Right cardiac atrium (tissue), 5 donors: ENCODE data around the gene MLLT6. TPM values are rescaled to one million over a fixed set of nuclear protein-coding genes. Genes with fewer than 3 reads are reported as not detected.
"Not testable (repeated sequence)": the region's sequence is repeated elsewhere in the genome, so short reads cannot be mapped to it uniquely, and the experiment has no call there.

ENCODE experiments used
- ATAC-seq, 2 donors: fragments of 200-7000 bp; cut with Tn5 transposase; one replicate each; pipeline versions ENCODE4 v1.8.0 to v1.9.1; 2020; ENCODE audit warnings: moderate library complexity in 2 of 2, mild to moderate bottlenecking in 1 of 2
- DNase-seq, 3 donors: peaks; one replicate each; pipeline ENCODE4 v3.0.0-alpha.2; 2020
- H3K27ac ChIP-seq: one replicate; pipeline ENCODE4 v1.5.1; 2013; ENCODE audit warnings: mild to moderate bottlenecking, low read length, control low read depth, moderate library complexity
- H3K27me3 ChIP-seq: one replicate; pipeline ENCODE4 v1.6.1; 2013; ENCODE audit not compliant: control insufficient read depth, insufficient read depth
- H3K4me1 ChIP-seq: one replicate; pipeline ENCODE4 v1.6.1; 2013; ENCODE audit warnings: low read length; ENCODE audit not compliant: control insufficient read depth, insufficient read depth
- H3K4me3 ChIP-seq: one replicate; pipeline ENCODE4 v1.5.1; 2013; ENCODE audit warnings: low read length, control low read depth
- H3K9me3 ChIP-seq: one replicate; pipeline ENCODE4 v1.6.1; 2013; ENCODE audit warnings: low read length; ENCODE audit not compliant: control insufficient read depth
- WGBS: extraction: QIAGEN DNeasy Blood & Tissue Kit; methylation state at CpG from one replicate; pipeline ENCODE4 v1.1.7; 2013; 5-methylcytosine and 5-hydroxymethylcytosine counted together
- intact Hi-C, 4 donors: fragments of 100-400 bp; cut with DNase I; formaldehyde crosslinking; loops; one replicate each; pipeline versions ENCODE4 v1.11.0 to v1.14.0; 2022 to 2023
- polyA plus RNA-seq: library from polyadenylated mRNA; stranded (reverse); fragments of 200-250 nt; gene quantifications from one replicate; pipeline ENCODE4 v1.2.3, GENCODE V29; 2013
- total RNA-seq, 4 donors: library from RNA; stranded (reverse); fragmentation: NEBNext Ultra II Directional; extraction: Animal tissue kit (Norgen Biotek cat#: 25700); gene quantifications; one replicate each; pipeline ENCODE4 v1.2.1, GENCODE V29; 2021
- donor health status: healthy with polysubstance abuse.
- donor health status: DM: no; HTN: yes; CAD: no.
- donor health status: DM: no; HTN: no; CAD: no.
- donor health status: DM: no; HTN: yes; CAD: no; lungs with severe emphysema.
- donor health status: DM: yes; HTN: yes; CAD: no.

MLLT6 gene
- total and polyA plus RNA-seq, 5 donors, result 80.7 to 108 (median 86.6) TPM

DNA sequence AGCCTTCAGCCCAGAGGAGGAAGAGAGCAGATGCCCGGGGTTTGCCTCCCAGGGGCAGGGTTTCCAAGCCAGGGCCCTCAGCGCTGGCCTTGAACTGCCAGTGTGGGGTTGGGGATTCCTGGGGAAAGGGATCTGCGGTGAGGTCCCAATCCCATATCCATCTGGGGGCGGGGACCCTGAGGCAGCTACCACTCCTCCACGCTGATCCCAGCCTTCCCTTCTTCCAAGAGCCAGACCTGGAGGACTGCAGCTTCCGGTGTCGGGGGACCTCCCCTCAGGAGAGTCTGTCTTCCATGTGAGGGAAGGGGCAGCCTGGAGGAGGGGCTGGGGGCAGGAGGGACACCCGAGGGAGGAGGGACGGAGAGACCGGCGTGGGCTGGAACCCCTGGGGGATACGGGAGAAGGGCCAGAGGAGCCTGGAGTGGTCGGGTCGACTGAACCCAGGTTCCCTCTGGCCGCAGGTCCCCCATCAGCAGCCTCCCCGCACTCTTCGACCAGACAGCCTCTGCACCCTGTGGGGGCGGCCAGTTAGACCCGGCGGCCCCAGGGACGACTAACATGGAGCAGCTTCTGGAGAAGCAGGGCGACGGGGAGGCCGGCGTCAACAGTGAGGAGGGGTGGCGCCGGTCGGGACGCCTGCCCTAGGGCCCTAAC is 14.3 kb downstream of the MLLT6 start:
- Histone ChIP-seq H3K27ac (no peak overlapping the region), H3K27me3 (no peaks in the 10 kb centered on the region), H3K4me1 (no peaks in the 10 kb centered on the region), H3K4me3 (no peak overlapping the region), H3K9me3 (no peaks in the 10 kb centered on the region)
- peak in 1 of 3 donors; percentile 13 for DNase-seq
- intact Hi-C loops, result no loop called here
- peak in 1 of 2 donors; percentile 1 for ATAC-seq
- 83% methylated on average over 29 of the region's 29 CpGs for WGBS

DNA sequence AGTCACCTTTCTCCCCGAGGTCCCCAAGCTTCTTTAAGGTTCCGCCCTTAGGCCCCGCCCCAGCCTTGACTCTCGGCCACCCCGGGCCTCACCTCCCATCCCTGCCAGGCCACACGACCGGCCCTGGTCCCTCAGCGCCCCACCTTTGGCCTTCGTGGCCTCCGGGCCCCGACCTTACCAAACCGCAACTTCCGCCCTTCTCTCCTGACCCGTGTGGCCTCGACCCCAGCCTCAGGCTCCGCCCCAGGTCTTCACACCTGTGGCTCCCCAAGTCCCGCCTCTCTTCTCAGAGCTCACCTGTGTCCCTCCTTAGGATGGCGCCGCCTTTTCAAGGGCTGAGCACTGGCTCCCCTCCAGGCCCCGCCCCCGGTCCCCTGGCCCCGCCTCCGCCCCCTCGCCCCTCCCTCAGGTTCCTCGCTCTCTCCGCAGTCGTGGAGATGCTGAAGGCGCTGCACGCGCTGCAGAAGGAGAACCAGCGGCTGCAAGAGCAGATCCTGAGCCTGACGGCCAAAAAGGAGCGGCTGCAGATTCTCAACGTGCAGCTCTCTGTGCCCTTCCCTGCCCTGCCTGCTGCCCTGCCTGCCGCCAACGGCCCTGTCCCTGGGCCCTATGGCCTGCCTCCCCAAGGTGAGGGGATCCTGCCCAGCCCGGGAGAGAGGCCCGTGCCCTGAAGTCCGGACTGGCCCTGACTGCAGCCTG is 15.0 kb downstream of the MLLT6 start:
- intact Hi-C loops, result no loop called here

GRCh38 chr17:38720941-38721340 is 15.9 kb downstream of the MLLT6 start:
- ATAC-seq, result no peak
- Histone ChIP-seq H3K9me3 (no peaks in the 10 kb centered on the region), H3K4me1 (no peaks in the 10 kb centered on the region), H3K27me3 (no peaks in the 10 kb centered on the region), H3K27ac (no peak overlapping the region), H3K4me3 (no peak overlapping the region)
- no peak for DNase-seq
- 86% methylated on average over 6 of the region's 6 CpGs for WGBS
- intact Hi-C loops, result no loop called here

More for the DNA sequence above, 15.0 kb downstream of the MLLT6 start:
- H3K9me3 ChIP-seq, result no peaks in the 10 kb centered on the region
- H3K27ac ChIP-seq, result no peak overlapping the region
- H3K27me3 ChIP-seq, result no peaks in the 10 kb centered on the region
- no peak for DNase-seq
- WGBS, result 72% methylated on average over 39 of the region's 39 CpGs
- peak in 1 of 2 donors; percentile 3 for ATAC-seq
- H3K4me3 ChIP-seq, result no peak overlapping the region
- no peaks in the 10 kb centered on the region for H3K4me1 ChIP-seq

DNA sequence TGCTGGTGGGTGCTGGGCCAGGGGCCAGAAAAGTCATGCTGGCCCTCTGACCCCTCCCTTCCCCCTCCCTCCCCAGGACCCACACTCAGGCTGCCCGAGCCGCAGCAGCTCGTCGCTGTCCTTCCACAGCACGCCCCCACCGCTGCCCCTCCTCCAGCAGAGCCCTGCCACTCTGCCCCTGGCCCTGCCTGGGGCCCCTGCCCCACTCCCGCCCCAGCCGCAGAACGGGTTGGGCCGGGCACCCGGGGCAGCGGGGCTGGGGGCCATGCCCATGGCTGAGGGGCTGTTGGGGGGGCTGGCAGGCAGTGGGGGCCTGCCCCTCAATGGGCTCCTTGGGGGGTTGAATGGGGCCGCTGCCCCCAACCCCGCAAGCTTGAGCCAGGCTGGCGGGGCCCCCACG is 16.7 kb downstream of the MLLT6 start:
- H3K27ac ChIP-seq, result no peak overlapping the region
- ATAC-seq, result no peak
- WGBS, result 92% methylated on average over 16 of the region's 16 CpGs

GRCh38 chr17:38724337-38724988 is 19.4 kb downstream of the MLLT6 start:
- ATAC-seq, result peak; percentile 12 to 46
- 50% methylated on average over 16 of the region's 16 CpGs for WGBS
- peak; percentile 63 to 92 (median 86) for DNase-seq
- no peaks in the 10 kb centered on the region for H3K4me1 ChIP-seq
- H3K27me3 ChIP-seq, result no peaks in the 10 kb centered on the region
- H3K9me3 ChIP-seq, result no peaks in the 10 kb centered on the region
- peak overlapping the region; percentile 8 for H3K27ac ChIP-seq
- H3K4me3 ChIP-seq, result no peak overlapping the region
- intact Hi-C loops, result no loop called here

More for the DNA sequence above, 16.7 kb downstream of the MLLT6 start:
- no peak overlapping the region for H3K4me3 ChIP-seq
- intact Hi-C loops, result no loop called here
- no peak for DNase-seq
- no peaks in the 10 kb centered on the region for H3K27me3 ChIP-seq
- no peaks in the 10 kb centered on the region for H3K4me1 ChIP-seq
- no peaks in the 10 kb centered on the region for H3K9me3 ChIP-seq

- 61% methylated on average over 10 of the region's 10 CpGs for WGBS
- Histone ChIP-seq H3K4me3 (no peak overlapping the region), H3K27ac (no peak overlapping the region), H3K27me3 (no peaks in the 10 kb centered on the region), H3K9me3 (no peaks in the 10 kb centered on the region), H3K4me1 (no peaks in the 10 kb centered on the region)
- intact Hi-C loops, result no loop called here
- DNase-seq, result no peak
- ATAC-seq, result peak in 1 of 2 donors; percentile 4
Measured at GRCh38 chr17:38725066-38725465, 20.0 kb downstream of the MLLT6 start.

- H3K9me3 ChIP-seq, ATAC-seq, H3K4me3 ChIP-seq, H3K27ac ChIP-seq, H3K4me1 ChIP-seq, intact Hi-C loops, H3K27me3 ChIP-seq: not testable (repeated sequence)
- 75% methylated on average over 8 of the region's 8 CpGs for WGBS
- DNase-seq, result peak in 1 of 3 donors; percentile 53
Measured at GRCh38 chr17:38726145-38726544, 21.1 kb downstream of the MLLT6 start.

DNA sequence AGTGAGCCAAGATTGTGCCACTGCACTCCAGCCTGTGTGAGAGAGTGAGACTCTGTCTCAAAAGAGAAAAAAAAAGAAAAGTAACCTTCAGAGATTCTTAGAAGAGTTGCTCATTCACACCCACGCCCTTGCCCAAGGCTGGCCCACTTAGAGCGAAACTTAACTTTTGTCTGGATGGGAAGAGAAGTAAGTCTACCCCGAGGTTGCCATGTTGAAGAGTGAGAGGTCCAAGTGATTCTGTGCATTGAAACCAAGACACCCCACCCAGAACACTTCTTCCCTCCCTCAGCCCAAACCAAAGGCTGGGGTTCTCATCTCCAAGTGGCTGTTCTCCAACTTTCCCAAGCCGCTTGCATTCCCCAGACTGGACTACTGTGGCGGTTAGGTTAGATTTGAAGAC is 22.7 kb downstream of the MLLT6 start:
- DNase-seq (no peak), ATAC-seq (no peak)
- Histone ChIP-seq H3K27ac (no peak overlapping the region), H3K9me3 (no peaks in the 10 kb centered on the region), H3K4me1 (peaks cover 2% of the 10 kb centered on the region), H3K4me3 (no peak overlapping the region), H3K27me3 (no peaks in the 10 kb centered on the region)
- 91% methylated on average over 5 of the region's 5 CpGs for WGBS
- intact Hi-C loops, result no loop called here

- Histone ChIP-seq H3K4me1 (peaks cover 2% of the 10 kb centered on the region), H3K9me3 (no peaks in the 10 kb centered on the region), H3K27me3 (no peaks in the 10 kb centered on the region), H3K4me3 (no peak overlapping the region), H3K27ac (no peak overlapping the region)
- 68% methylated on average over 8 of the region's 8 CpGs for WGBS
- DNase-seq (peak in 1 of 3 donors; percentile 69), ATAC-seq (no peak)
- intact Hi-C loops, result no loop called here
Measured at GRCh38 chr17:38728290-38728831, 23.3 kb downstream of the MLLT6 start.

- Histone ChIP-seq H3K27ac (peak overlapping the region; percentile 36), H3K4me1 (peaks cover 2% of the 10 kb centered on the region), H3K4me3 (peak overlapping the region; percentile 60), H3K27me3 (no peaks in the 10 kb centered on the region), H3K9me3 (no peaks in the 10 kb centered on the region)
- no peak for ATAC-seq
- no peak for DNase-seq
- intact Hi-C loops, result no loop called here
- WGBS, result 22% methylated on average over 14 of the region's 14 CpGs
Measured at GRCh38 chr17:38729368-38729885, 24.4 kb downstream of the MLLT6 start.
